Fibroblast of skin of back (primary cell): ENCODE data around the gene CNTROB.
A peak's percentile ranks its signal among the peaks of the same experiment; 100 is the strongest.

Experiments used
- DNase-seq: peaks from one replicate; pipeline ENCODE4 v3.0.0-alpha.2; 2013

Gene CNTROB

DNA sequence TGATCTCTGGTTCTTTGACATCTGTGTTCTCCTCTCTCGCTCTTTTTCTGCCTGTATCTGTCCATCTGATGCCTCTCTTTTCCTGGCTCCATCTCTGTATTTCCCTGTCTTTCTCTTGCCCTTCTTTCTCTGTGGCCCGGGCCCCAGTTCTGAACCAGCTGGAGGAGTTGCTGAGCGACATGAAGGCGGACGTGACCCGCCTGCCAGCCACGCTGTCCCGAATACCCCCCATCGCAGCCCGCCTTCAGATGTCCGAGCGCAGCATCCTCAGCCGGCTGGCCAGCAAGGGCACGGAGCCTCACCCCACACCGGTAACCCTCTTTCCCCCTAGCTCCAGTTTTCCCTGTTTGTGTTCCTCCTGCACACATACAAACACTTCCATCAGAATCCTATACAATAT, 21.7 kb upstream of the CNTROB start:
- no peak for DNase-seq

DNA sequence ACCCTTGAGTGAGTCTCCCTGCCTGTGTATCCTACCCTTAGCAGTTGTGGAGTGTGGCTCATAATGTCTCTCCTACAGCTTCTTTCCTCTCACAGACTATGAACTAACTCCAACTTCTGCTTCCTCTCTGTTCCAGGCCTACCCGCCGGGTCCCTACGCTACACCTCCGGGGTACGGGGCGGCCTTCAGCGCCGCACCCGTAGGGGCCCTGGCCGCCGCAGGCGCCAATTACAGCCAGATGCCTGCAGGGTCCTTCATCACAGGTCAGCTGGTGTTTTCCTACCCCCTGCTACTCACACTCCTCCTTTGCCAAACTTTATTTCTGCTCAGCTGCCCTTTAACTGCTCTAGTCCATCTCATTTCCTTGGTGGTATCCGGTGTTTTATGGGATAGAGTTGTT, 21.3 kb upstream of the CNTROB start:
- DNase-seq, result no peak

DNA sequence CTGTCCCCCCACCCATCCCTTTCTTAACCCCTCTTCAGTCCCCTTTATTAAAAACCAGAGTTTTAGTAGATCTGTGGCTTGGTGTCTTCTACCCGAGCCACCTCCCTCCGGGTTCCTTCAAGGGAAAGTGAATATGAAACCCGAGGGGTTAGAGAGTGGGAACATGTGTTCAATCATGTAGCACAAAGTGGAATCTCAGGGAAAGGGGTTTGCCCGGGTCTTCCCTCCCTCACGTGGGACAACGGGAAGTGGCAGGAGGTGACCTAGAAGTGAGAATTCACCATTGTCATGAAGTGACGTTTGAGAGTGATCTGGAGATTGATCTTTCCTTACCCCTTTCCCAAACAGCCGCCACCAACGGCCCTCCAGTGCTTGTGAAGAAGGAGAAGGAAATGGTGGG, 20.9 kb upstream of the CNTROB start:
- no peak for DNase-seq

DNA sequence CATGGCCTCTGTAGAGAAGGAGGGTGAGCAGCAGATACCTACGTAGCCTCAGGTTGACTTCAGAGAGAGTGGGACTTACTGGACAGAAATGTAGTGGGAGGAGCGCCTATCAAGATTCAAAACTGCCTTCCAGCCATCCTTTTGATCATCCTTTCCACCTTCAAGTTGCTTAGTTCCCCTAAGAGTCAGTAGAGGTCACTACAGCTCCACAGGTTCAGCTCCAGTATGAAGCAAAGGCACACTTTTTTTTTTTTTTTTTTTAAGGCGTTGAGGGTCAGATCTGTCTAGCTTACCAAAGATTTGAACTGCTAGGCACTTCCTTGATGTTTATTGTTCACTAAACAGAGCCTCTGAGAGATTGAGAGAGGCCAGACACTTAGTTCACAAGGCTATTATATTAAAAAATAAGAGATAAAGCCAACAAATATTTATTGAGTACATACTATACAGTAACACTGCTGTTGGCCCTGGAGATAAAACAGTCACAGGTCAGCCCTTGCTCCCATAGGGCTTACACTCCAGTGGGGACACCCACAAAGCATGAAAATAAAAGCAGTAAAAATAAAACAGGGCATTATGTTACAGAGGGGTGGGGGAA, 19.0 kb upstream of the CNTROB start:
- DNase-seq, result peak; percentile 72

DNA sequence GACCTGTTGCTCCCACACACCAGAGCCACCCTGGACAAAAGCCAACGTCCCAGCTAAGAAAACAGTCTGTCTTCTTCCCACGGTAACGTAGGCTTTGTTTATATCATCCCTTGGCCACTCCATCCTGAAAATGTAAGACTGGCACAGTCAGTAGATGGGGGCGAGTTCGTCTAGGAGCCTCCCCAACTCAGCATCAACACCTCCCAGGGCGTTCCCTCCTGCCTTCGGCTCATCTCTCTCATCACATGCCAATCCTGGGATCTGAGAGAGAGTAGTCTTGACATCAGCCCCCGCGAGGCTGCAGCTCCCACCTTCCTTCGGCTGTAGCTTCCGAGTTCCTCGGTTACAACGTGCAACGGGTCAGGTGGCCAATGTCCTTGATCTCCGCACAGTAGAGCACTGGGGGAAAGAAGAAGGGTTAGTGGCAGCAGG, 16.8 kb upstream of the CNTROB start:
- DNase-seq, result no peak

DNA sequence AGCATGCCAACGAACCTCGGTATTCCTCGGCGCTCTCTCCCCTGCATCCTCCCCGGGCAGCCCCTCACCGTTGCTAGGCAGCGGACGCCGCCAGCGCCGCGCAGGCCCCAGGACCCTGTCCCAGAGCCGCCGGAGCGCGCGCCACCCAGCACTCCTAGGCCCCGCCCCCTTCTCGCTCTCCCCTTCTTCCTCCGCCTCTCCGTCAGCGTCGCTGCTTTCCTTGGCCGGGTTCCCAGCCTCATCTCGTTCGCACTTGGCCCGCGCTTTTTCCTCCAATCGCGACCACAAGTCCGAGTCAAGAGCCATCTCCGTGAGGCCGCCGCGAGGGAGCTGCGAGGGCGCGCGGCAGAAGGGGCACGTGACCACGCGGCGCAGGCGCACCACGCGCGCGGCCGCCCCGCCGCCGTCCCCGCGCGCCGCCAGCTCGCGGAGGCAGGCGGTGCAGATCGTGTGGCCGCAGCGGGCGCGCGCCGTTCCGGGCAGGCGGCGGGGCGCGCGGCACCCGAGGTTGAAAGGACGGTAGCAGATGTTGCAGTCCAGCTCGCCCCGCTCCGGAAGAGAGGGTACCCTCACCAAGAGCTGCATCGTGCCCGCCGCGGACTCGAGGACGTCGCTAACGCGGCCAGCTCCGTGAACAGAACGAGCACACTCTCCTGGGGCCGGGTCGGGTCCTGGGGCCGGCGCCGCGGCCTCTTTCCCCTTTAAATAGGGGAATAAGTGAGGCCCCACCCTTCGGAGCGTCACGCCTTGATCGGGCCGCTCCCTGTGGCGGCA, 16.2 kb upstream of the CNTROB start, which contains the start of gene RNF227:
Gene RNF227 (minus strand): TSS at position 679 of the 774 bp plus-strand sequence. CDS start 94 bp downstream, at position 585.
- DNase-seq, result peak; percentile 97

DNA sequence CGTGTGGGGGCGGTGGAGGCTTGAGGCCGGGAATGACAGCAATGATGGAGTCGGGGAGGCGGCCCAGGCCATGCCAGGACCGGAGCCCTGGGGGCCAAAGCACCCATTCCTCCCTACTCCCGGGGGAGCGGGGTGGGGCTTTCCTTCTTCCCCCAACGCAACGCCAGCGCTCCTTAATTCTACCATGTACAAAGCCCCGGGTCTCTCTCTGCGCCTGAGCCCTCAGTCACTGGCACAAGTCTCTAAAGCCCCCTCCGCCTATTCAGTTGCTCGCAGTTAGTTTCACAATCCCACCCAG, 15.7 kb upstream of the CNTROB start:
- no peak for DNase-seq

DNA sequence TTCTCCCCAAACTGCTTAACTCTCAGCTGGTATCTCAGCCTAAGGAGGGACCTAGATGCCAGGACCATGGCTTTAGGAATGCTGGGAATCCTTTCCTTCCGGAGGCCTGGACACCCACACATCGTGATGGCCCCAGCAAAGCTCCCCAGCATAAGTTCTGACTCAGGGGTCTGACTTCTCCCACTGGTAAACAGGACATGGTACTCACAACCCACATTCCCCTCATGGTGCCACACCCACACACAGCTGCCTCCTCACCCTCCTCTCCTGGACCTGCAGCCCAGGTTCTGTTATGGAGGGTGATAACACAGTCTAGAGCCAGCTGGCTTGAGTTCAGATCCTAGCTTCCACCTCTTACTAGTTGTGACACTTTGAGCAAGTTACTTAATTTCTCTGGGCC, 15.2 kb upstream of the CNTROB start:
- peak; percentile 72 for DNase-seq

DNA sequence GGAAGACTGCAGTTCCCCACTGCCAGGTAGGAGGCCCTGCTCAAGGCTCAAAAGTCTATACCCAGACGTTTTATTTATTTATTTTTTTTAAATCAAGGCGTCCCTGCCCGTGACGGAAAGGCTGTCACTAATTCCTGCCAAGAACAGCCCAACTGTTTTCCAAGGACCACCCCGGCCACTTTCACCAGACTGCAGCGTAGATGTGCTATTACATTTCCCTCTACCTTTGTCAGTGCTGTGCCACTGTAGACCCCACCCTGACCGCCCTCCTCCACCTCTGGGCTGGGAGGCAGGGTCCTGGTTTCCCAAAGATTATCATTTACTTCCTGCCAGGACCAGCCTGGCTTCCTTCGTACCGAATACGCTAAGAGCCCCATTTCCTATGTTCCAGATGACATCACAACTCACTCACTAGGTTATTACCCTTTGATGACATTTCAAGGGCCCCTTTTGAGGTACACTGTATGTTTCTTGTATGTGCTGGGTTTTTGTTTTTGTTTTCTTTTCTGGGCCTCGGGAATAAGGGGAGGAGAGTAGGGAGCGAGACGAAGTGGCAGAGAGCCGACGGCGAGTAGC, 9.6 kb upstream of the CNTROB start:
- no peak for DNase-seq

DNA sequence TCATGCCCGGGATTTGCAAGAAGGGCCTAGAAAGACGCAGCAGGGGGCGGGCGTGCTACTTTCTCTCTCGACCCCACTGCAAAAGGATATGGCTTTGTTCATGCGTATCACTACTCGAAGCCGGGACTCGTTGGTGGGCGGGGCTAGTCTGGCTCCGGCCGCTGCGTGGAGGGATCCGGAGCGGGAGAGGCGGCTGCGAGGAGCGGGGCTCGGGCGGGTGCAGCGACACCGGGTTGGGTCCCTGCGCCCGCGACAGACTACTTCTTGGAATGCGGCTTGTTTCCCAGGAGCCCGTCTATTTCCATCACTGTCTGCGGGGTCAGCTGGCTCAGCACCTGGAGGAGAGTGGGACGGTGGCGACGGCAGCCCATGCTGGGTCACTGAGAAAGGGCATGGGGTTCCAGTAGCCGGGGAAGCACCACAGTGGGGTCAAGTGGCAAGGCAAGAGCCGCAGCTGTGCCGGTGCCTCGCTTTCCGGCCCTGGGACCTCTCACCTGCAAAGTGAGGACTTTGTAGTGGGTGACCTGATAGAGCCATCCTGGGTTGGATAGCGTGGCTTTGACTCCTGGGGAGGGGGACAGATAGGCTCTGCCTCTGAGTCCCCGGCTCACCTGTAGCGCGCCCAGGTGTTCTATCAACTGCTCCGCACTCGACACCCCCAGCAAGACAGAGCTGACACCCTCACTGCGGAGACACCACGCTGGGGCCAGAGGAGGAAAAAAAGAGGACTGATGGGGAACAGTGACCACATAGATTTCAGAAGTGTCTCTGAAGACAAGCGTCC, 9.0 kb upstream of the CNTROB start:
- peak; percentile 79 for DNase-seq

DNA sequence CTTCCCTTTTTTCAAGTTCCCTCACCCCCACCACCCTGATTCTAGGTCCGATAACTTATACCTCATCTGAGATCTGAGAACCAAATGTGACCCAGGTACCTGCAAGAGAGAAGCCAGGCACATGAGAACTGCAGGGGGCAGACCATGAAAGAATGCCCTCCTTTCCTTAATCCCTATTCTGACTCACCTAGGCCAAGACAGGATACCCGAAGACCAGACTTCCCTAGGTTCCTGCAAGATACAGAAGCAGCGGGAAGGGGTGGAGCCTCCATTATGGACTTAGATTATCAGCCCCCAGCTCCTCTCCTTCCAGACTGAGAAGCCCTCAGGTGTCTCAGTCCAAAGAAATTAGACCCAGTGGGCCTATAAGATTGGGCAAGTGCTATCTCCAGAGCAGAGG, 4.4 kb upstream of the CNTROB start:
- no peak for DNase-seq

DNA sequence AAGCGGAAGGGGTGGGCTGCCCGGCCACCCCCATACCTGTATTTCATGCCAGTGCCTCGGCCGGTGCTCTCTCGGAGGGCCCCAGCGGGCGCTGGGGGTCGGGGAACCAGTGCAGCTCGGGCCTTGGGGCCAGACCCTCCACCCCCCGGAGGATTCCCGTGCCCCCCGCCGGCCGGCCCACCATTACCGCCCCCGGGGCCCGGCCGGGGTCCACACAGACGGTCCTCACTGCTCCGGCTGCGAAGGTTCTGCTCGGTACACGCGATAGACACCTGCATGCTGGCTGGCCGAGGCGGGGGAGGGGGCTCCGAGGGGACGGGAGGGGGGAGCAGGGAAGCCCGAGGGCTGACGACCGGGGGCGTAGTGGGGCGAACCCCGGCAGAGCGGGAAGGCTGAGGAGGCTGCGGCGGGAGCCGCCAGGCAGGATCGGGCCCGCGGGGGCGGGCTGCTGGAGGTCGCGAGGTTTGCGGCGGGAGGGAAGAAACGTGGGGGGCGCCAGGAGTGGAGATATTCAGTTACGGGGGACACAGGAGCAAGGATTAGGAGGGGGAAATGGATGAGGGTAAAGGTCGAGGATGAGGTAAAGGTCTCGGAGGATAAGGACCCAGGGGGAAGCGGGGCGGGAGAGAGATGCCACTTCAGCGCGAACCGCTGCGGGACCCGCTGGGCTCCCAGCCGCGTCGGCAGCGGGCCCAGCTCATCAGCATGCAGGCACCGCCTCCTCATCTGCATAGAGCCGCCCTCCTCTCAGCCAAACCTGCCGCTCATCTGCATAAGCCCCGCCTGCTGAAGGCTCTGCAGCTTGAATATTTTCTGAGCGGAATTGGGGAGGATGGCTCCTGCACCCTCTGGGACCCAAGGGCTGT, 2.6 kb upstream of the CNTROB start, which contains the start of gene KCNAB3:
Gene KCNAB3 (minus strand): TSS at position 699 of the 866 bp plus-strand sequence. CDS start 421 bp downstream, at position 278.
- DNase-seq, result peak; percentile 77

DNA sequence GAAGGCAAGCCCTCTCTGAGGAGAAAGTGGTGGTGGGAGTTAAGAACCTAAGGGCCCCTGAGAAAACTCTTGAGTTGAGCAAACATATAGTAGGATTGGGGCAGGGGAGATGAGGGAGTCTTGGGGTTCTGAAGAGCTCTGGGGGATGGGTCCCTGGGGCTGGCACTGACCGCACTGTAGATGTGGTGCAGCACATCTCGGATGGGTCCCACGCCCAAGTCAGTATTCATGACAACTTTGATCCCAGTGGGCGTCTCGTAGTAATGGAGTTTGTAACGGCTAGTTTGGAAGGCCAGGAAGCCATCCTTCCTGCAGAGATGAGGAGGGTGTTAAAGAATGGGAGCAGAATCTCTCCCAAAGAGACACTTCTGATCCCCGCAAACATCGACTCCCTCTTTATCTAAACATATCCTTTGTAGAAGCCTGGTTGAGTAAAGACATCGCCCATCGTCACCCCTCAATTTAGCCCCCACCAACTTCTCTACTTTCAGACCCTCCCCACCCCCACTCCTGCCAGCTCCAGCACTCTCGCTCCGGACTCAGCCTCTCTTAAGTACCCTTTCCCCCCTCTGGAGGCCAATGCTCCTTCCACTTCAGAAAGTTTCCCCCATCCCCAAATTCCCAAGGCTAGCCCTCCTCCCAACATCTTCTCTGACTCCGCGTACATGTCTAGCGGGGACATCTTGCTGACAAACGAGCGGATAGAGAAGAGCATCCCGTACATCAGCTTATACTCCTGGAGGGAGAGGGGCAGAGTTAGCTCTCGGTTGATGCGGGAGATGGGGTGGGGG, 970 bp upstream of the CNTROB start:
- no peak for DNase-seq

DNA sequence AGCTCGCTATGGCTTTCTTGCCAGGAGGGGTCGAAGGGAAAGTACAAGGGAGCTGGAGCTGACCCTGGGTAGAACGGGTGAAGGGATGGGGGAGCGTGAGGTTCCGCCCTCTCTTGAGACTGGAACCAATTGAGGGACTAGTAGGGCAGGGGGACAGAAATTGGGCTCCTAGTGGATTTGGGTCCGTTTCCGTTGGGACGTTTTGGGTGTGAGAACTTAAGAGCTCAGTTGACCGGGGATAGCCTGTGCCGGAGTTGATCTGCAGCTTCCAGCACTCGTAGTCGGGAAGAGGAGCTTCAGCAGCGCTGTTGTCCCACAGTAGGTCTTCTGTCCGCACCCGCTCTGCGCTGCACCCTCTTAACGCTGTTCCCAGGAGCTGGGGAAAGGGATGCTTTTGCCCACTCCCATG, 481 bp downstream of the CNTROB start:
- DNase-seq, result peak; percentile 27

DNA sequence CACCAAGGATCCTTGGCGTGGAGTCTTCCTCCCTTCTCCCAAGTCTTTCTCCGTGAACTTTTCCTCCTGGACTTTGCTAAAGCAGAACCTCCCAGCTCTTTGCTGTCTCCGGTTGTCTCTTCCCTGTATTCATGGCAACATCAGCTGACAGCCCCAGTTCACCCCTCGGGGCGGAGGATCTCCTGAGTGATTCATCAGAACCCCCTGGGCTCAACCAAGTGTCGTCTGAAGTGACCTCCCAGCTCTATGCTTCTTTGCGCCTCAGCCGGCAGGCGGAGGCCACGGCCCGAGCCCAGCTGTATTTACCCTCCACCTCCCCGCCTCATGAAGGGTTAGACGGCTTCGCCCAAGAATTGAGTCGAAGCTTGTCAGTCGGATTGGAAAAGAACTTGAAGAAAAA, 943 bp downstream of the CNTROB start:
- DNase-seq, result peak; percentile 80

DNA sequence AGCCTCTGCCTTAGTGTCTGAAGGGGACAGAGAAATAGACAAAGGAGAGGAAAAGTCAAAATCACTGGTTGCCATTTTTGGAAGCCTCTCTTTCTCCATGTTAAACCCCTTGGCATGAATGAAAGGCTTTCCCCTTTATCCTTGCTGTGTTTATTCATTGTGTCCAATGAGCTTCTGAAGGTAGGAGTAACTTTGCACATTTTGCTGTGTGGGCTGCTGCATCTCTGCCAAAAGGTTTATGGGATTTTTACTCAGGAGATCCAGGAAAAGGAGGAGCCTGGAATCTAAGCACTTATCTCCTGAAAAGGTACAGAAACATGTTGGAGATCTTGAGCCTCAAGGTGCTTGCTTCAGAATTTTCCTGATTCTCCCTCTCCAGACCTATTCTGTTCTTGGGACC, 3.9 kb downstream of the CNTROB start:
- DNase-seq, result no peak

DNA sequence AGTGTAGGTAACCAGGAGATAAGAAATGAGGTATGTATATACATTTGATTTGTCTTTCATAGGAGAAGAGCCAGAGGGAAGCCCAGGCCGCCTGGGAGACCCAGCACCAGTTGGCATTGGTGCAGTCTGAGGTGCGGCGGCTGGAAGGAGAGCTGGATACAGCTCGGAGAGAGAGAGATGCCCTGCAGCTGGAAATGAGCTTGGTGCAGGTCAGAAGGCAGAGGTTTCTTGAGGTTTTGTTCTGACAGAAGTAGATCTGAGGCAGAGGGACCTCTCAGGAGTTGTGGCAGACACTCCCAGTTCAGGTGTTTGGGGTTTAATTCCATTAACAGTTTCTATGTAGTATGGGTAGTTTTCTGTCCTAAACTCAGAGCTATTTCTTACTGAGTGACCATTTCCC, 8.0 kb downstream of the CNTROB start:
- DNase-seq, result no peak

DNA sequence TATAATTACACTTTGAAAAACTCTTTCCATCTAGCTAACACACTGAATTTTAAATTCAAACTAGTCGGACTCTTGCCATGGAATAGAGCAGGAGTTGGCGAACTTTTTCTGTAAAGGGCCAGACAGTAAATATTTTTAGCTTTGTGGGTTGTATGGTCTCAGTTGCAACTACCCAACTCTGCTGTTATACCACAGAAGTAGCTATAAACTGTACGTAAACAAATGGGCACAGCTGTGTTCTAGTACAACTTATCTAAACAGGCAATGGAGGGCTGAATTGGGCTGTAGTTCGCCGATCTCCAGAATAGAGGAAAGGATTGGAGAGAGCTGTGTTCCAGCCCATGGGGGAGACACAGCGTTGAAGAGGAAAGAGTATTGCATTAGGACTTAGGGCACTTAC, 8.7 kb downstream of the CNTROB start:
- DNase-seq, result no peak

DNA sequence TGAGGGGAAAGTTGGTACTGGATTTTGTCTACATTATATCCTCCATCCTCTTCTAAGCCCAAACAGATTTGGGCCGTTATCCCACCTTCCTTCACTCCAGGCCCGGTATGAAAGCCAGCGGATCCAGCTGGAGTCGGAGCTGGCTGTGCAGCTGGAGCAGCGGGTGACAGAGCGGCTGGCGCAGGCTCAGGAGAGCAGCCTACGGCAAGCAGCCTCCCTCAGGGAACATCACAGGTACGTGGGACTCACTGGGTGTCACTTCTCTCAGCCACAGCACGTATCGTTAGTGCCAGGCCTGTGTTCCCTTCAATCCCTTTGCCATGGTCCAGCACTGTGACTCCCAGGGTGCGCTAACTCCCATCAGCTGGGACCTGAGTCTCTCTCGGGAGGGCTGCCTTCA, 11.3 kb downstream of the CNTROB start:
- DNase-seq, result no peak

DNA sequence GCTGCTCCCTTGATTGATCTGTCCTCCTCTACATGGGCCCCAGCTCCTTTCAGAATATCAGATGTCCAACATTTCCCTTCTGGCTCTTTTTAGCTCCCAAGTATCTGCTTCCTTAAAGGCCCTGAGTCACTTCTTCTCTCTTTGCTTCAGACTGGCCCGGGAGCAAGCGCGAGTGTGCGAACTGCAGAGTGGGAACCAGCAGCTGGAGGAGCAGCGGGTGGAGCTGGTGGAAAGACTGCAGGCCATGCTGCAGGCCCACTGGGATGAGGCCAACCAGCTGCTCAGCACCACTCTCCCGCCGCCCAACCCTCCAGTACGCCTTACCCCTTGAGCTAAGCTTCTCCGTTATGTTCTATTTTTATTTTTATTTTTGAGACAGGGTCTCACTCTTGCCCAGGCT, 12.3 kb downstream of the CNTROB start:
- no peak for DNase-seq

DNA sequence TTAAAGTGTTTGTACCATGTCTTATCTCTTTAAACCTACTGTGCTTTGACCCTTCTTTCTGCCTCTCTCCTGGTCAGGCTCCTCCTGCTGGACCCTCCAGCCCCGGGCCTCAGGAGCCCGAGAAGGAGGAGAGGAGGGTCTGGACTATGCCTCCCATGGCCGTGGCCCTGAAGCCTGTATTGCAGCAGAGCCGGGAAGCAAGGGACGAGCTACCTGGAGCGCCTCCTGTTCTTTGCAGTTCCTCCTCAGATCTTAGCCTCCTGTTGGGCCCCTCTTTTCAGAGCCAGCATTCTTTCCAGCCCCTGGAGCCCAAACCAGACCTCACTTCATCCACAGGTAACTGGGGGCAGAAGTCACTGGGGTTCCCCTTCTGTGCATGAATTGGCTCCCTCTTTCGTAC, 13.6 kb downstream of the CNTROB start:
- DNase-seq, result no peak
